DOHH2 (cell line): ENCODE results near the gene SUN3.
"Not testable (repeated sequence)": the region's sequence is repeated elsewhere in the genome, so short reads cannot be mapped to it uniquely, and the experiment has no call there.

Experiments
- H3F3A ChIP-seq: fragments of 200-600 bp; sonication (generic), shearing (Covaris generic); 2 replicates; pipeline ENCODE4 v1.6.0; 2016; ENCODE audit warnings: antibody characterized with exemption, mild to moderate bottlenecking; ENCODE audit not compliant: control insufficient read depth, insufficient read depth
- H3K27ac ChIP-seq: fragments of 200-600 bp; sonication (generic); 2 replicates; pipeline ENCODE4 v1.5.1; 2014; ENCODE audit warnings: low read depth, mild to moderate bottlenecking, low read length, moderate library complexity
- H3K27me3 ChIP-seq: fragments of 200-600 bp; sonication (generic); 2 replicates; pipeline ENCODE4 v1.6.1; 2014; ENCODE audit warnings: mild to moderate bottlenecking, low read length, mixed read lengths; ENCODE audit not compliant: control insufficient read depth
- H3K36me3 ChIP-seq: fragments of 200-600 bp; sonication (generic); 2 replicates; pipeline ENCODE4 v1.6.1; 2014; ENCODE audit warnings: mild to moderate bottlenecking, low read length, moderate library complexity, mixed read lengths; ENCODE audit not compliant: control insufficient read depth
- H3K4me1 ChIP-seq: fragments of 200-600 bp; sonication (generic); 2 replicates; pipeline ENCODE4 v1.6.1; 2014; ENCODE audit warnings: mild to moderate bottlenecking, low read length, mixed read lengths; ENCODE audit not compliant: control insufficient read depth
- H3K4me2 ChIP-seq: fragments of 200-600 bp; sonication (generic); 2 replicates; pipeline ENCODE4 v1.6.0; 2014; ENCODE audit warnings: mild to moderate bottlenecking, low read length, moderate library complexity
- H3K4me3 ChIP-seq: fragments of 200-600 bp; sonication (generic); 2 replicates; pipeline ENCODE4 v1.5.1; 2014; ENCODE audit warnings: mild to moderate bottlenecking, low read length, mixed read lengths
- H3K79me2 ChIP-seq: fragments of 200-600 bp; sonication (generic); 2 replicates; pipeline ENCODE4 v1.6.1; 2014; ENCODE audit warnings: mild to moderate bottlenecking, low read length, mixed read lengths; ENCODE audit not compliant: control insufficient read depth
- H3K9me2 ChIP-seq: fragments of 200-600 bp; sonication (generic); replicated peaks from 2 replicates; pipeline ENCODE4 v1.6.1; 2014; ENCODE audit warnings: mild to moderate bottlenecking, low read length, mixed read lengths; ENCODE audit not compliant: control insufficient read depth
- H3K9me3 ChIP-seq: fragments of 200-600 bp; sonication (generic); 2 replicates; pipeline ENCODE4 v1.6.1; 2014; ENCODE audit warnings: antibody characterized with exemption, low read length, mixed read lengths; ENCODE audit not compliant: control insufficient read depth, insufficient read depth
- H4K20me1 ChIP-seq: fragments of 200-600 bp; sonication (generic); 2 replicates; pipeline ENCODE4 v1.6.0; 2014; ENCODE audit warnings: low read depth, mild to moderate bottlenecking, antibody characterized with exemption, low read length, moderate library complexity; ENCODE audit not compliant: control insufficient read depth, insufficient read depth
- EZH2phosphoT487 ChIP-seq: fragments of 200-600 bp; sonication (generic); IDR thresholded peaks from 2 replicates; pipeline ENCODE4 v1.6.1; 2017; ENCODE audit warnings: borderline replicate concordance, mild to moderate bottlenecking, antibody characterized with exemption, low read length, moderate library complexity, mixed read lengths
- TF ChIP-seq, protein P1 (sequence below): fragments of 200-600 bp; sonication (generic); IDR thresholded peaks from one replicate; pipeline ENCODE4 v1.5.1; 2014; ENCODE audit warnings: antibody characterized with exemption, mild to moderate bottlenecking, low read depth, low read length; ENCODE audit not compliant: poor library complexity, severe bottlenecking

Gene SUN3

DNA sequence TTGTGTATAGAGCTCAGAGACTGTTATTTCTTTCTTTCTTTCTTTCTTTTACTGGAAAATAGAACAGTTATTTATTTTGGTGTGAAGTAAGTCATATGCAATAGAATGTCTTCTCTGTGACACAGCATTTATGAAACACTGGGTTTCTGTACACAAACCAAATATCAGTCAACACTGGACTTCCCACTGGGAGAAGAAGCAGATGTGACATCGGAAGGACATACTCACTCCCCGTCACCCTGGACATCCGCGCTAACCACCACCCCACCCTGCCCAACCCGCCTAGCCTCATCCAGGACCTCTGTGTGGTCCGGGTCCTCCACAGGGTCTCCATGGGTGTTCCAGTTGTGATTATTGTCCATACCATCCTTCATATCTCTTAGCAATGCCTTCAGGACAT lies 22.0 kb downstream of the SUN3 start:
- no peak for TF ChIP-seq EZH2phosphoT487
- TF ChIP-seq, protein P1, sequence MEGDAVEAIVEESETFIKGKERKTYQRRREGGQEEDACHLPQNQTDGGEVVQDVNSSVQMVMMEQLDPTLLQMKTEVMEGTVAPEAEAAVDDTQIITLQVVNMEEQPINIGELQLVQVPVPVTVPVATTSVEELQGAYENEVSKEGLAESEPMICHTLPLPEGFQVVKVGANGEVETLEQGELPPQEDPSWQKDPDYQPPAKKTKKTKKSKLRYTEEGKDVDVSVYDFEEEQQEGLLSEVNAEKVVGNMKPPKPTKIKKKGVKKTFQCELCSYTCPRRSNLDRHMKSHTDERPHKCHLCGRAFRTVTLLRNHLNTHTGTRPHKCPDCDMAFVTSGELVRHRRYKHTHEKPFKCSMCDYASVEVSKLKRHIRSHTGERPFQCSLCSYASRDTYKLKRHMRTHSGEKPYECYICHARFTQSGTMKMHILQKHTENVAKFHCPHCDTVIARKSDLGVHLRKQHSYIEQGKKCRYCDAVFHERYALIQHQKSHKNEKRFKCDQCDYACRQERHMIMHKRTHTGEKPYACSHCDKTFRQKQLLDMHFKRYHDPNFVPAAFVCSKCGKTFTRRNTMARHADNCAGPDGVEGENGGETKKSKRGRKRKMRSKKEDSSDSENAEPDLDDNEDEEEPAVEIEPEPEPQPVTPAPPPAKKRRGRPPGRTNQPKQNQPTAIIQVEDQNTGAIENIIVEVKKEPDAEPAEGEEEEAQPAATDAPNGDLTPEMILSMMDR = no peak
- Histone ChIP-seq H3K4me1 (0 out of 2 replicates have a peak, but pooled peaks cover 4% of the 10 kb centered on the region), H3K9me3 (no peaks in the 10 kb centered on the region), H3K4me3 (no peak overlapping the region), H3K27me3 (peaks cover 12% of the 10 kb centered on the region), H3K27ac (no peak overlapping the region), H3K79me2 (no peaks in the 10 kb centered on the region), H3K9me2 (no peaks in the 10 kb centered on the region), H3F3A (no peaks in the 10 kb centered on the region), H3K36me3 (no peaks in the 10 kb centered on the region), H4K20me1 (no peaks in the 10 kb centered on the region), H3K4me2 (no peak overlapping the region)

DNA sequence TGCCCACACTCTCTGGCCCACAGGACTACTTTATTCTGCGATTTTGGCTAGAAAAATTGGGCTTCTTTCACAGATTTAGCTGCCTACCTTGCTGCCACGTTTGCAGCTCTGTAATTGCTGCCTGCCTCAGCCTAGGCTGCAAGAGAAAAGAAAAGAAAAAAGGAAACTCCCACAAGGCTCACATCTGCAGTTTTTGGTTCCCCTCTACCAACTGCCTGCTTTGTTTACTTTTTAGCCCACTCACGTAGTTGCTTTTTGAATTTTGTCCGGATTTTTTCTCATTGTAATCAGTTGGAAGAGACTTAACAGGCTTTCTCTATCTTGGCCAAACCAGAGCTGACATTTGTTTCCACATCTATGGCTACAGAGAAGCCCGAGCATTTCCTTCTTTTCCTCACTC lies 24.3 kb downstream of the SUN3 start:
- Histone ChIP-seq H3K27ac (no peak overlapping the region), H4K20me1 (no peaks in the 10 kb centered on the region), H3K36me3 (no peaks in the 10 kb centered on the region), H3K4me3 (no peak overlapping the region), H3K4me2 (no peak overlapping the region), H3K4me1 (no peaks in the 10 kb centered on the region), H3K79me2 (no peaks in the 10 kb centered on the region), H3K9me3 (no peaks in the 10 kb centered on the region), H3K9me2 (no peaks in the 10 kb centered on the region), H3K27me3 (peaks cover 12% of the 10 kb centered on the region), H3F3A (no peaks in the 10 kb centered on the region)
- TF ChIP-seq, protein P1 = no peak
- TF ChIP-seq EZH2phosphoT487 = no peak

DNA sequence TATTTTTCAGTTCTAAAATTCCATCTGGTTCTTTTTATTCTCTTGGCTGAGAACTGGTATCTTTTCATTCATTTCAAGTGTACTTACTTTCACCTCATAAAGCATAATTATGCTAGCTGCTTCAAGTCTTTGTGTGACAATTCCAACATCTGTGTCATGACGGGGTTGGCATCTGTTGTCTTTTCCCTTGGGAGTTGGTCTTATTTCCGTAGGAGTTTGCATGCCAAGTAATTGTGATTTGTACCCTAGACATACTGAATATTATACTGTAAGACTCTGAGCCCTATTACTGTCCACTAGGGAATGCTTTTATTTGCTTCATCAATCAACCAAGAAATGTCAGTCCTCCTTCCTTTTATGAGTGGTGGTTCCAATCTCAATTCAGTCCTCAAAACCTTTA lies 24.9 kb downstream of the SUN3 start:
- H3K79me2 ChIP-seq = no peaks in the 10 kb centered on the region
- no peaks in the 10 kb centered on the region for H4K20me1 ChIP-seq
- H3K36me3 ChIP-seq = no peaks in the 10 kb centered on the region
- no peaks in the 10 kb centered on the region for H3K9me2 ChIP-seq
- H3K4me2 ChIP-seq = no peak overlapping the region
- no peaks in the 10 kb centered on the region for H3F3A ChIP-seq
- no peaks in the 10 kb centered on the region for H3K9me3 ChIP-seq
- no peaks in the 10 kb centered on the region for H3K4me1 ChIP-seq
- H3K4me3 ChIP-seq = no peak overlapping the region
- peaks cover 12% of the 10 kb centered on the region for H3K27me3 ChIP-seq
- no peak overlapping the region for H3K27ac ChIP-seq
- no peak for TF ChIP-seq EZH2phosphoT487
- TF ChIP-seq, protein P1 = no peak

DNA sequence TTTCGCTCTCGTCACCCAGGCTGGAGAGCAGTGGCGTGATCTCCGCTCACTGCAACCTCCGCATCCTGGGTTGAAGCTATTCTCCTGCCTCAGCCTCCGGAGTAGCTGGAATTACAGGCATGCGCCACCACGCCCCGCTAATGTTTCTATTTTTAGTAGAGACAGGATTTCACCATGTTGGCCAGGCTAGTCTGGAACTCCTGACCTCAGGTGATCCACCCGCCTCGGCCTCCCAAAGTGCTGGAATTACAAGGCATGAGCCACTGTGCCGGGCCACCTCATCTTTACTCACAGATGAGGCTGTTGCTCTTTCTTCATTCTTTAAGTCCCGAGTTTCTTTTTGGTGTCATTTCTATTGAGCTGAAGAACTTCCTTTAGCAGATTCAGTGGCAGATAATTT lies 28.7 kb downstream of the SUN3 start:
- H3K4me2 ChIP-seq, H3K27ac ChIP-seq, H4K20me1 ChIP-seq, H3F3A ChIP-seq, H3K79me2 ChIP-seq, H3K36me3 ChIP-seq, H3K9me2 ChIP-seq, H3K4me3 ChIP-seq, H3K4me1 ChIP-seq, H3K9me3 ChIP-seq: not testable (repeated sequence)
- H3K27me3 ChIP-seq = peaks cover 16% of the 10 kb centered on the region
